Measurements from ENCODE around the gene POPDC2. TPM values are rescaled to one million over a fixed set of nuclear protein-coding genes. Genes with fewer than 3 reads are reported as not detected.

The POPDC2 gene
- total and polyA plus RNA-seq, 10 of the 15 experiments (the other 5 are each of a cell fraction or from before 2014, with no cell fraction given) = 1.8 to 12.7 (median 3.5) TPM

- TF ChIP-seq MEF2B (IDR thresholded peaks at IDR 0.05; ENCODE audit: partially characterized antibody, poor library complexity, severe bottlenecking) = no peak
- TF ChIP-seq CREM (IDR thresholded peaks at IDR 0.05; ENCODE audit: low read depth) = 0 out of 2 replicates have a peak, but pooled peaks have one; percentile 27
- TF ChIP-seq NKRF (conservative IDR thresholded peaks at IDR 0.05) = no peak
- TF ChIP-seq JUND (IDR thresholded peaks at IDR 0.05; ENCODE audit: low read depth, low read length) = no peak
- TF ChIP-seq MYB (IDR thresholded peaks at IDR 0.05; ENCODE audit: borderline replicate concordance, low read depth, low read length) = no peak
- TF ChIP-seq TCF12 (IDR thresholded peaks at IDR 0.05; ENCODE audit: low read depth, low read length) = no peak
- no peak for TF ChIP-seq E2F8 (IDR thresholded peaks at IDR 0.05; ENCODE audit: low read depth, partially characterized antibody)
- TF ChIP-seq, protein P1, sequence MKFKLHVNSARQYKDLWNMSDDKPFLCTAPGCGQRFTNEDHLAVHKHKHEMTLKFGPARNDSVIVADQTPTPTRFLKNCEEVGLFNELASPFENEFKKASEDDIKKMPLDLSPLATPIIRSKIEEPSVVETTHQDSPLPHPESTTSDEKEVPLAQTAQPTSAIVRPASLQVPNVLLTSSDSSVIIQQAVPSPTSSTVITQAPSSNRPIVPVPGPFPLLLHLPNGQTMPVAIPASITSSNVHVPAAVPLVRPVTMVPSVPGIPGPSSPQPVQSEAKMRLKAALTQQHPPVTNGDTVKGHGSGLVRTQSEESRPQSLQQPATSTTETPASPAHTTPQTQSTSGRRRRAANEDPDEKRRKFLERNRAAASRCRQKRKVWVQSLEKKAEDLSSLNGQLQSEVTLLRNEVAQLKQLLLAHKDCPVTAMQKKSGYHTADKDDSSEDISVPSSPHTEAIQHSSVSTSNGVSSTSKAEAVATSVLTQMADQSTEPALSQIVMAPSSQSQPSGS (IDR thresholded peaks at IDR 0.05; ENCODE audit: low read length) = 0 out of 2 replicates have a peak, but pooled peaks have one; percentile 35
Observed at GRCh38 chr3:119677641-119677934, 17.2 kb upstream of the POPDC2 start (continued).
